Measurements from ENCODE around the gene MAPK7.

- TF ChIP-seq, protein P1, sequence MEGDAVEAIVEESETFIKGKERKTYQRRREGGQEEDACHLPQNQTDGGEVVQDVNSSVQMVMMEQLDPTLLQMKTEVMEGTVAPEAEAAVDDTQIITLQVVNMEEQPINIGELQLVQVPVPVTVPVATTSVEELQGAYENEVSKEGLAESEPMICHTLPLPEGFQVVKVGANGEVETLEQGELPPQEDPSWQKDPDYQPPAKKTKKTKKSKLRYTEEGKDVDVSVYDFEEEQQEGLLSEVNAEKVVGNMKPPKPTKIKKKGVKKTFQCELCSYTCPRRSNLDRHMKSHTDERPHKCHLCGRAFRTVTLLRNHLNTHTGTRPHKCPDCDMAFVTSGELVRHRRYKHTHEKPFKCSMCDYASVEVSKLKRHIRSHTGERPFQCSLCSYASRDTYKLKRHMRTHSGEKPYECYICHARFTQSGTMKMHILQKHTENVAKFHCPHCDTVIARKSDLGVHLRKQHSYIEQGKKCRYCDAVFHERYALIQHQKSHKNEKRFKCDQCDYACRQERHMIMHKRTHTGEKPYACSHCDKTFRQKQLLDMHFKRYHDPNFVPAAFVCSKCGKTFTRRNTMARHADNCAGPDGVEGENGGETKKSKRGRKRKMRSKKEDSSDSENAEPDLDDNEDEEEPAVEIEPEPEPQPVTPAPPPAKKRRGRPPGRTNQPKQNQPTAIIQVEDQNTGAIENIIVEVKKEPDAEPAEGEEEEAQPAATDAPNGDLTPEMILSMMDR (IDR thresholded peaks at IDR 0.05; ENCODE audit: poor library complexity): no peak
- no peak for TF ChIP-seq EZH2phosphoT487 (IDR thresholded peaks at IDR 0.05; ENCODE audit: low read depth, severe bottlenecking, unreplicated experiment)
- no peak for TF ChIP-seq EZH2 (IDR thresholded peaks at IDR 0.05; ENCODE audit: borderline replicate concordance)
Observed at GRCh38 chr17:19359856-19360255, 18.4 kb upstream of the MAPK7 start.
